ENCODE data around the gene U2AF1L4. TPM values are rescaled to one million over a fixed set of nuclear protein-coding genes. Genes with fewer than 3 reads are reported as not detected.

The U2AF1L4 gene
- total RNA-seq, 4 donors from 2014 or later = 10.2 to 19.0 (median 17.5) TPM

DNA sequence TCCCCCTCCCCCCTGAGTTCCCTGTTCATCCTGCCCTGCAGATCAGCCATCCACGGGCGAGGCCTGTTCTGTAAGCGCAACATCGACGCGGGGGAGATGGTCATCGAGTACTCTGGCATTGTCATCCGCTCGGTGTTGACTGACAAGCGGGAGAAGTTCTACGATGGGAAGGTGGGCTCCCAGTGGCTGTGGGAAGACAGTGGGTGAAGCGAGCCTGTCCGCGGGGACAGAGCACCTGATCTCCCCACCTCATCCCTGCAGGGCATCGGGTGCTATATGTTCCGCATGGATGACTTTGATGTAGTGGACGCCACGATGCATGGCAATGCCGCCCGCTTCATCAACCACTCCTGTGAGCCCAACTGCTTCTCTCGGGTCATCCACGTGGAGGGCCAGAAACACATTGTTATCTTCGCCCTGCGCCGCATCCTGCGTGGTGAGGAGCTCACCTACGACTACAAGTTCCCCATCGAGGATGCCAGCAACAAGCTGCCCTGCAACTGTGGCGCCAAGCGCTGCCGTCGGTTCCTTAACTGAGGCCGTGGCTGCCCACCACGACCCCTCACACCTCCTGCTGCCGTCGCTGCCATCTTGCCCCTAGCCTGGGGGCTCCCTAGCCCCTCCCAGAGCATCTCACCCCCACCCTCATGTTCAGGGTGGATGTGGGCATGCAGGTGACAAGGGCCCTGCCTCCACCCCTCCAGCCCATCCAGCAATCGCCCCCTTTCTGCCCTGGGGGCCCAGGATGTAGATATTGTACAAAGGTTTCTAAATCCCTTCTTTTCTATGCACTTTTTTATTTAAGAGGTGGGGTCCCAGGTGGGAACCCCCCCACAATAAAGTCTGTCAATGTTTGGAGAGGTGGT, 7.0 kb downstream of the U2AF1L4 start:
- intact Hi-C loops (cut with DNase I) = no loop called here
- no peak for DNase-seq
- no peak overlapping the region for H3K27ac ChIP-seq
- WGBS, 2 donors = 86 to 90% methylated on average over 16 to 22 of the region's 37 CpGs
- TF ChIP-seq POLR2A (IDR thresholded peaks at IDR 0.05) = no peak
- TF ChIP-seq, protein P1, sequence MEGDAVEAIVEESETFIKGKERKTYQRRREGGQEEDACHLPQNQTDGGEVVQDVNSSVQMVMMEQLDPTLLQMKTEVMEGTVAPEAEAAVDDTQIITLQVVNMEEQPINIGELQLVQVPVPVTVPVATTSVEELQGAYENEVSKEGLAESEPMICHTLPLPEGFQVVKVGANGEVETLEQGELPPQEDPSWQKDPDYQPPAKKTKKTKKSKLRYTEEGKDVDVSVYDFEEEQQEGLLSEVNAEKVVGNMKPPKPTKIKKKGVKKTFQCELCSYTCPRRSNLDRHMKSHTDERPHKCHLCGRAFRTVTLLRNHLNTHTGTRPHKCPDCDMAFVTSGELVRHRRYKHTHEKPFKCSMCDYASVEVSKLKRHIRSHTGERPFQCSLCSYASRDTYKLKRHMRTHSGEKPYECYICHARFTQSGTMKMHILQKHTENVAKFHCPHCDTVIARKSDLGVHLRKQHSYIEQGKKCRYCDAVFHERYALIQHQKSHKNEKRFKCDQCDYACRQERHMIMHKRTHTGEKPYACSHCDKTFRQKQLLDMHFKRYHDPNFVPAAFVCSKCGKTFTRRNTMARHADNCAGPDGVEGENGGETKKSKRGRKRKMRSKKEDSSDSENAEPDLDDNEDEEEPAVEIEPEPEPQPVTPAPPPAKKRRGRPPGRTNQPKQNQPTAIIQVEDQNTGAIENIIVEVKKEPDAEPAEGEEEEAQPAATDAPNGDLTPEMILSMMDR (IDR thresholded peaks at IDR 0.05) = no peak
- H3K9me3 ChIP-seq = no peaks in the 10 kb centered on the region
- no peaks in the 10 kb centered on the region for H3K27me3 ChIP-seq
- H3K4me1 ChIP-seq = peaks cover 13 to 39% (median 15%) of the 10 kb centered on the region in 3 donors
- peaks cover 27 to 73% (median 38%) of the 10 kb centered on the region in 3 donors for H3K36me3 ChIP-seq
- no peak overlapping the region for H3K4me3 ChIP-seq

DNA sequence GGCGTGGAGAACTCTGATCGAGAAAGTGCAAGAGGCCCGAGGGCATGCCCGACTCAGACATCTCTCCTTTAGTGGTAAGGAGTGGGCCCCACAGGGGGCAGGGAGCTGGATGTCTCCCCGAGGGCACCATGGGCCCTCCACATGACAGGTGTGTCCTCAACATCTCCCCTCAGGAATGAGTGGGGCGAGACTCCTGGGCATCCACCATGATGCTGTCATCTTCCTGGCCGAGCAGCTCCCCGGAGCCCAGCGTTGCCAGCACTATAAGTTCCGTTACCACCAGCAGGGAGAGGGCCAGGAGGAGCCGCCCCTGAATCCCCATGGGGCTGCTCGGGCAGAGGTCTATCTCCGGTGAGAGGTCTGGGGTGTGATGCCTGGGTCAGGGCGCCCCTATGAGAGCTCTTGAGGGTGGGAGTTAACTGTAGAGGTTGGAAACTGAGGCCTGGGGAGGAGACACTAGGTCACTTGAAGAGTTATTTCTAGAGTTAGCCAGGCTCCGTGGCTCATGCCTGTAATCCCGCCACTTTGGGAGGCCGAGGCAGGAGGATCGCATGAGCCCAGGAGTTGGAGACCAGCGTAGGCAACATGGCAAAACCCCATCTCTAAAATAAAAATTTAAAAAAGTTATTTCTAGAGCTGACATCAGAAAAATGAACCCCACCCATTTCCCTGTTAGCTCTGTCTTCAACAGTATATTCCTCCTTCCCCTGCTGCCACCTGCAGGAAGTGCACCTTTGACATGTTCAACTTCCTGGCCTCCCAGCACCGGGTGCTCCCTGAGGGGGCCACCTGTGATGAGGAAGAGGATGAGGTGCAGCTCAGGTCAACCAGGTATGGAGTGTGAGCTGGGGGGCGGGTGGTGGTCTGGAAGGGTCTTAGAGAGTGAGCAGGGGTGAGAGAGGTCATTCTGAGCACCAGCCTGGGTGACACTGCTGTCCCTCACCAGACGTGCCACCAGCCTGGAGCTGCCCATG, 8.0 kb downstream of the U2AF1L4 start:
- DNase-seq = no peak
- Histone ChIP-seq H3K27ac (no peak overlapping the region), H3K27me3 (no peaks in the 10 kb centered on the region), H3K4me1 (peaks cover 13 to 30% (median 15%) of the 10 kb centered on the region in 3 donors), H3K36me3 (peaks cover 36 to 73% (median 48%) of the 10 kb centered on the region in 3 donors), H3K9me3 (no peaks in the 10 kb centered on the region), H3K4me3 (no peak overlapping the region)
- TF ChIP-seq, protein P1 (IDR thresholded peaks at IDR 0.05) = peak in 2 of 6 experiments; percentile 11 to 41
- no peak for TF ChIP-seq POLR2A (IDR thresholded peaks at IDR 0.05)
- WGBS, 2 donors = 79 to 88% methylated on average over 7 to 14 of the region's 22 CpGs
- intact Hi-C loops (cut with DNase I) = no loop called here

DNA sequence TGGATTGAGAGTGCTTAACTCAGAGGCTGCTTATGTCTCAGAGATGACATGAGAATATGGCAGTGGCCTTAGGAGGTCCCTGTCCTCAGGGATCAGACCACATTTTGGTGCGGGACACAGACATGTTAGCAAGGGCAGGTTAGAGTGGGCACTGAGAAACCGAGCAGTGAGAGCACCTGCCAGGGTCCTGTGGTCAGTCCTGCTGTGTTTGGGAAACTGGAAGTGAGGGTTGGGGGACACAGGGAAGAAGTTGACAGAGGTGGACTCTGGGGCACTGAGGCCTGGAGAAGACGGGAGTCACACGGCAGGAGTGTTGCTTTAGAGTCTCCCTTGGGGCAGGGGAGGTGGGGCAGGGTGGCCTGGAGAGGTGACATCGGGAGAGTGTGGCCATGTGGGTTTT, 10.3 kb downstream of the U2AF1L4 start:
- WGBS, 2 donors = 92 to 100% methylated on average over 2 to 4 of the region's 5 CpGs

DNA sequence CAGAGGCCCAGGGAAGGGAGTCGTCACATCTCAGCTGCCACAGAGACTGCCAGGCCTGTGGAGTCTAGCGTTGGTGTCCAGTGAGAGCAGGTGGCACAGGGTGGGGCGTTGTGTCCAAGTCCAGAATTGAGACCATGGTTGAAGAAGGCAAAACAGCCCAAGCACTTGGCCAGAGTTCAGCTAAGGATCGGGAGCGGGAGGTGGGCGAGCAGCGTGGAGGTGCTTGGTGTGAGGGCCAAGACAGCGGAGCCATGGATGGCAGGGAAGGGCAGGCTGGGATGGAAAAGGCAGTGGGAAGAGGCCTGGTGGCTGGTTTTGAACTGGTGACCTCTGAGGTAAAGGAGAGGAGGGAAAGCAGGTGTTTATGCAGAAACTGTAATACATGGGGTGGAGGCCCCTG, 10.9 kb downstream of the U2AF1L4 start:
- Histone ChIP-seq H3K36me3 (peaks cover 64 to 100% (median 72%) of the 10 kb centered on the region in 3 donors), H3K4me1 (peaks cover 0 to 22% (median 8%) of the 10 kb centered on the region in 3 donors), H3K27me3 (no peaks in the 10 kb centered on the region), H3K27ac (no peak overlapping the region), H3K4me3 (no peak overlapping the region), H3K9me3 (no peaks in the 10 kb centered on the region)
- TF ChIP-seq POLR2A (IDR thresholded peaks at IDR 0.05) = no peak
- intact Hi-C loops (cut with DNase I) = no loop called here
- no peak for DNase-seq
- WGBS, 2 donors = 91 to 95% methylated on average over 7 to 8 of the region's 8 CpGs

More for the DNA sequence above, 10.3 kb downstream of the U2AF1L4 start:
- TF ChIP-seq POLR2A (IDR thresholded peaks at IDR 0.05) = no peak
- TF ChIP-seq, protein P1 (IDR thresholded peaks at IDR 0.05) = no peak
- intact Hi-C loops (cut with DNase I) = no loop called here
- Histone ChIP-seq H3K27ac (no peak overlapping the region), H3K36me3 (peaks cover 58 to 94% (median 66%) of the 10 kb centered on the region in 3 donors), H3K4me1 (peaks cover 6 to 28% (median 12%) of the 10 kb centered on the region in 3 donors), H3K4me3 (no peak overlapping the region), H3K9me3 (no peaks in the 10 kb centered on the region), H3K27me3 (no peaks in the 10 kb centered on the region)
- no peak for DNase-seq
